NCI-H345 treated with DMSO at 0.1 percent for 48 hours (cell line): Measurements from ENCODE around the gene COQ6.
"Not testable (repeated sequence)": the region's sequence is repeated elsewhere in the genome, so short reads cannot be mapped to it uniquely, and the experiment has no call there.

Experiments
- DNase-seq: peaks from one replicate; lab custom pipeline; 2025; ENCODE audit not compliant: unreplicated experiment; lab: John Stamatoyannopoulos, UW

COQ6 gene

DNA sequence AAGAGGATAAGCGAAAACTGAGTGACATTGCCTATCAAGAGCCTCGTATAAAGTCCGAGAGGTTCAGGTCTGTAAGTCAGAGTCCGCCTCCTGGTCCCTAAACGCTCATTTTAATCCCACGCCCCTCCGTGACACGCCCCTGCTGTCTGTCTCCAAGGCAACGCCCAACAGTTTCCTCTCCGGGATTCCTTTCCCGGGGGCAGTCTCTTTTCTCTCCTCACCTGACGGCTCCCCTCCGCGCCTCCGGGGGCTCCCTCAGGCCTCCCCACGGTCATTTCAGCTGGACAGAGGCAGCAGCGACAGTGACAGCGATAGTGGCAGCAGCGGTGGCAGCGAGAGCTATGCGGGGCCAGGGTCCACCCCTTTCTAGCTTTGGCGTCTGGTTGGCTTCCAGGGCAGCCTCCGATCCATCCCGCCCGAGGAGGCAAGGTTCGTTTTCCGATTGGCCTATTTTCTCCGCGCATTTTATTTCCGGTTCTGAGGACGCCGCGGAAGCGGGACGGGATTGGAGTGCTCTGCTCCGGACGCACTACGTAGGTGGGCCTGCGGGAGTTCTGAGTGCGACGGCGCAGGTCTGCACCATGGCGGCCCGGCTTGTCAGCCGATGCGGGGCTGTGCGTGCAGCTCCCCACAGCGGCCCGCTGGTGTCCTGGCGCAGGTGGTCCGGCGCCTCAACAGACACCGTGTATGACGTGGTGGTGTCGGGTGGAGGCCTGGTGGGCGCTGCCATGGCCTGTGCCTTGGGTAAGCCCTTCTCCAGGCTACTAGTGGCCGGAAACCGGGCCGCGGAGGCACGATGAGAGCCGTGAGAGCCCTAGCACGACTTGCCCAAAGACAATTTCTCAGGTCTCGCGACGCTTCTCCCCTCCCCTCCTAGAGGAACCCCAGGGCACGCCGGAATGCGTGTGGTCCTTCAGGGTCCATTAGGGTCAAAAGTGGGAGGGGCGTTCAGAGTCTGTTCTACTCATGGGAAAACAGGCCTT lies at the start of gene COQ6, which contains the start of gene FAM161B:
Gene COQ6, plus strand, starts transcription at position 551 of the 983 bp plus-strand sequence. Its CDS starts 31 bp downstream, at position 582.
Gene FAM161B, minus strand, starts transcription at position 343 of the 983 bp plus-strand sequence. Its CDS starts 68 bp downstream, at position 275.
- DNase-seq: peak; percentile 89

DNA sequence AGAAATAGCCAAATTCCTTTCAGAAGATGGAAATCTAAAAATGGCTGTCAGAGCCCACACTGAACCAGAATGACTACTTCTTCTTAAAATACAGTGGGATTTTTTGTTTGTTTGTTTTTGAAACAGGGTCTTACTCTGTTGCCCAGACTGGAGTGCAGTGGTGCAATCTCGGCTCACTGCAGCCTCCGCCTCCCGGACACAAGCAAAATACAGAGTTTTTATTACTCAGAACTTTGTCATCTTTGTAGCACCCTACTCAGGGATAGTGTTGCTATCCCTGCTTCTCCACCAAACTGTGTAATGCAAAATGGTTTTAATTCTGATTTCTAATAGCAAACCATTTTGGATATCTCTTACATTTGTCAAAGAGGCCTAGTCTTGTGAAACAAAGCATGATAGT lies 47.1 kb upstream of the COQ6 start:
- DNase-seq: no peak

- no peak for DNase-seq
Observed at GRCh38 chr14:73909681-73910080, 40.4 kb upstream of the COQ6 start.

DNA sequence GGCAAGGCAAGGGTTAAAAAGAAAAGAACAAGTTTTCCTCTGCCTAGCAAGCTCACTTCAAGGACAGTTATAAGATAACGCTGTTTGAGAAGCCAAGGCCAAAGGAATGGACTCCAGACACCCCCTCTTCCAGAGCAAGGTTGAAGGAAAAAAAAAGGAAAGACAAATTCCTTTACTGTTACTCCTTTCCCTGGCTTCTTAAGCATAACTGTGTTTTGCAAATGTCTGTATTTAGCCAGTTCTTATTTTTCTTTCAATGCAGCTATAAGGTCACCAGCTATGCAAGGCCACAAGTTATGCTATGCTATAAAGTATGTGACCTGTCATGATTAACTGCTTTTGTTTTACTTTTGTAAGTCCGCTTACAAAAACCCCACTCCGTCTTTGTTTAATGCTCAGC lies 36.8 kb upstream of the COQ6 start:
- no peak for DNase-seq

GRCh38 chr14:73916324-73916723 lies 33.8 kb upstream of the COQ6 start:
- DNase-seq: no peak

- not testable (repeated sequence) for DNase-seq
Observed at GRCh38 chr14:73919457-73919856, 30.6 kb upstream of the COQ6 start.

GRCh38 chr14:73924337-73924736 lies 25.8 kb upstream of the COQ6 start:
- no peak for DNase-seq

- no peak for DNase-seq
Observed at GRCh38 chr14:73935666-73936065, 14.4 kb upstream of the COQ6 start.

DNA sequence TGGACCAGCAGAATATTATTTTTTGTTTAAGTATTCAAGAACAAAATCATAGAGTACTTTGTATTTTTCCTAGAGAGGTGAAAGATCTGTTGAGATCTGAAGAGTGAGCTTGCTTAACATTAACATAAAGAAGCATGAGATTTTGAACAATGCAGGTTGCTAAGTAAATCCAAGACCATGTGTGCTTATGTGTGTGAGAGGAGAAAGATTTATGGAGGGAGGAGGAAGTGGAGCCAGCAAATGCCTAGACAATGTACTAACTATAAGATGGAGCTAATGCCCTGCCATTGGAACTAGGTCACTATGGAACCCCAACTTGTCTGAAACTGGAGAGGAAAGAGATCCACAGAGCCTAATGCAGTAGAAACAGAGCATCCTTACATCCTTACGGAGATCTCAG lies 13.6 kb upstream of the COQ6 start:
- no peak for DNase-seq

- DNase-seq: no peak
Observed at GRCh38 chr14:73937012-73937411, 13.1 kb upstream of the COQ6 start.

DNA sequence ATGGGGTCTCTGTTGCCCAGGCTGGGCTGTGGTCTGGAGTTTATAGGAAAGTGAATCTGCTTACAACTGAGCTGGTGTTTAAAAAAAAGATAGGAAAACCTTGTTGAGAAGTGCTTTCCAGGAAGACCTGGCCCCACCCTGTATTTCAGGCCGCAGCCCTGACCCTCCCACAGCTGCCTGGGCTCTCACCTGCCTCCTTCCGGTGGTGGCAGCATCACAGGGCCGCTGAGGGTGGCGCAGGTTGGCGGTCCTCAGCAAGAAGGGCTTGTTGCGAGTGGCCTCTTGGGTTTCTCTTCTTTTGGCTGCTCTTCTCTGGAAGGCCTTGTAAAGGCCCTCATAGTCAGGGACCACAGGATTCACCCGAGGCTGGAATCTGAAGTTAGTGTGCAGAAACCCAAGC lies 7.9 kb upstream of the COQ6 start:
- no peak for DNase-seq

- no peak for DNase-seq
Observed at GRCh38 chr14:73943083-73943482, 7.0 kb upstream of the COQ6 start.

GRCh38 chr14:73944432-73945158 lies 5.5 kb upstream of the COQ6 start:
- DNase-seq: no peak

- no peak for DNase-seq
Observed at GRCh38 chr14:73945159-73945670, 4.9 kb upstream of the COQ6 start.

DNA sequence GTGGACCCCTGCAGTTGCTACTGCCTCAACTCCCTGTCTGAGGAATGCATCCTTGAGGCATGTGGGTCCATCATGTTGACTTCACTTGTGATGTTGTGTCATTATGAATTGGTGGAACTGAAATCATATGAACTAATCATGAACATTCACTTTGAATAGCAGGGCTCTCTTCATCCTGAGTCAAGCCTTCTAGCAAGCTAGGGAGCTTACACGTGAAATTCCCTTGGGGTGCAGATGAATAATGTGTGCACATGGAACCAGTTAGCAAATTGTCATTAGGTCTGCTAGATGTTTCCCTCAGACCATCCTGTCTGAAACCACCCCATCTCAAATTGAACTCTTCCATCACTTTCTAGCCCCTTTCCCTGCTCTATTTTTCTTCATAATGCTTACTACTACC lies 3.6 kb downstream of the COQ6 start:
- DNase-seq: no peak

DNA sequence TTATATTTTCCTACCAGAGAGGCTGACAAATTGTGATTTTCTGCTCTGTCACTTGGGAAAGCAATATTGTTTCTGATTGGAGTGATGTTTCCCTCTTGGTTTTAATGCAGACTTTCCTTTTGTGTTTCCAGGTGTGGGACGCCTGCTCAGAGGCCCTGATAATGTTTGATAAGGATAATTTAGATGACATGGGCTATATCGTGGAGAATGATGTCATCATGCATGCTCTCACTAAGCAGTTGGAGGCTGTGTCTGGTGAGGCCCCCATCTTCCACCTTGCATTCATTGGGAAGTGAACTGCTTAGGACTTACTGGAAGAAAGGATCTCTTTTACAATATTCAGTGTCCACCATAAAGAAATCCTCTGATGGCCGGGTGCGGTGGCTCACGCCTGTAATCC lies 5.6 kb downstream of the COQ6 start:
- no peak for DNase-seq

DNA sequence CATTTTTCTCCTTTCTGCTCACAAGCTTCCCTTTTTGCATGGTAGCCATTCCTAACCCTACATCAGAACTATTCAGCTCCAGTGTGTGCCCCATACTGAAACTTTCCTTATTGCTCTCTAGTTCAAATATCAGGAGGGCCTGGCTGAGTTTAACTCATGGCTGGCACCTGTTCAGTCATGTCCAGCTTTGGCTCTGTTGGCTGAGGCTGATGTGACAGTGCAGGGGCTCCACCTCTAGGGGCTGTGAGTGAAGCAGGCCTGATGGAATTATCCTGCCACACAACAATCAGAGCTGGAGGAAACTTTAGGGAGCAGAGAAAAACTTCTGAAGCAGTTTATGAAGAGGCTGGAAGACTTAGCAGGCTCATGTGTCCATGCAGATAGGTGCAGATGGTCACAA lies 8.5 kb downstream of the COQ6 start:
- no peak for DNase-seq

GRCh38 chr14:73961192-73961591 lies 11.1 kb downstream of the COQ6 start:
- no peak for DNase-seq

GRCh38 chr14:73965216-73965615 lies 15.1 kb downstream of the COQ6 start:
- no peak for DNase-seq

GRCh38 chr14:73968885-73969284 lies 18.8 kb downstream of the COQ6 start:
- DNase-seq: no peak

DNA sequence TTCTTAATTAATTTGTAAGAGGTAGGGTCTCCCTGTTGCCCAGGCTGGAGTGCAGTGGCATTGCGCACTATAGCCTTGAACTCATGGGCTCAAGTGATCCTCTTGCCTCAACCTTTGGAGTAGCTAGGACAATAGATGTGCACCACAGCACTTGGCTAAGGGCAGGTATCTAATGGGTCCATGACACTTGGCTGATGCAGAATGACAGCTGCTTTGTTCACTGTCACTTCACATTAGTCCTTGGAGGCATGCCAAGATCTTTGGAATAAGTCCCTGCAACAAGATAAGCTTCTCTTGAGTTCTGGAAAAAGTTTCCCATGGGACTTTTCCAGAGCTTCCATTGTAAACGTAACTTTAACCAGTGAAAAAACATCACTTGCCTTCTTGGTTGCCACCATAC lies 23.4 kb downstream of the COQ6 start:
- peak; percentile 15 for DNase-seq

- no peak for DNase-seq
Observed at GRCh38 chr14:73976125-73976524, 26.0 kb downstream of the COQ6 start.
